Renal cortical epithelial cell (primary cell): ENCODE data around the gene ZNF311. TPM values are rescaled to one million over a fixed set of nuclear protein-coding genes. Genes with fewer than 3 reads are reported as not detected.
"Not testable (repeated sequence)": the region's sequence is repeated elsewhere in the genome, so short reads cannot be mapped to it uniquely, and the experiment has no call there.

Source experiments
- DNase-seq: peaks from one replicate; pipeline ENCODE4 v3.0.0-alpha.2; 2011; ENCODE audit warnings: low read depth
- total RNA-seq: library from RNA; depleted of rRNA; stranded (reverse); fragments of >200 nt; gene quantifications from 2 replicates; pipeline ENCODE4 v1.2.3, GENCODE V29; 2014

ZNF311 gene
- total RNA-seq, 1 donor from 2014 or later, result 2.1 TPM

GRCh38 chr6:28953585-28954258 lies 51.4 kb downstream of the ZNF311 start:
- DNase-seq, result peak; percentile 25

- DNase-seq, result peak; percentile 34
Measured at GRCh38 chr6:28953039-28953584, 52.0 kb downstream of the ZNF311 start.

GRCh38 chr6:28949656-28950195 lies 55.4 kb downstream of the ZNF311 start:
- DNase-seq, result not testable (repeated sequence)

GRCh38 chr6:28948782-28949486 lies 56.2 kb downstream of the ZNF311 start:
- no peak for DNase-seq

- peak; percentile 48 for DNase-seq
Measured at GRCh38 chr6:28947831-28948270, 57.3 kb downstream of the ZNF311 start.

- no peak for DNase-seq
Measured at GRCh38 chr6:28947067-28947765, 57.9 kb downstream of the ZNF311 start.

- no peak for DNase-seq
Measured at GRCh38 chr6:28945349-28945748, 59.8 kb downstream of the ZNF311 start.

Other genes with a start within 250 kb of the ZNF311 start
- gene TRIM27, start 81.3 kb downstream of the ZNF311 start, total RNA-seq, result 58.3 and 66.5 TPM in 2 replicates
- gene OR2W1, start 39.9 kb upstream of the ZNF311 start, total RNA-seq, result not detected in 2 replicates
- not detected in 2 replicates for gene OR2B3, start 82.0 kb upstream of the ZNF311 start, total RNA-seq
- not detected in 2 replicates for gene OR2J1, start 94.2 kb upstream of the ZNF311 start, total RNA-seq
- gene OR2J3, start 102.7 kb upstream of the ZNF311 start, total RNA-seq, result not detected in 2 replicates
- not detected in 2 replicates for gene OR2J2, start 165.6 kb upstream of the ZNF311 start, total RNA-seq